ENCODE results near the gene SLX9. TPM values are rescaled to one million over a fixed set of nuclear protein-coding genes. Genes with fewer than 3 reads are reported as not detected.
"Not testable (repeated sequence)": the region's sequence is repeated elsewhere in the genome, so short reads cannot be mapped to it uniquely, and the experiment has no call there.

Gene SLX9
- total RNA-seq, 1 experiment from 2014 or later = 31.3 TPM

- DNase-seq (ENCODE audit: low spot score) = no peak
Observed at GRCh38 chr21:45017039-45017960, 77.5 kb downstream of the SLX9 start.

DNA sequence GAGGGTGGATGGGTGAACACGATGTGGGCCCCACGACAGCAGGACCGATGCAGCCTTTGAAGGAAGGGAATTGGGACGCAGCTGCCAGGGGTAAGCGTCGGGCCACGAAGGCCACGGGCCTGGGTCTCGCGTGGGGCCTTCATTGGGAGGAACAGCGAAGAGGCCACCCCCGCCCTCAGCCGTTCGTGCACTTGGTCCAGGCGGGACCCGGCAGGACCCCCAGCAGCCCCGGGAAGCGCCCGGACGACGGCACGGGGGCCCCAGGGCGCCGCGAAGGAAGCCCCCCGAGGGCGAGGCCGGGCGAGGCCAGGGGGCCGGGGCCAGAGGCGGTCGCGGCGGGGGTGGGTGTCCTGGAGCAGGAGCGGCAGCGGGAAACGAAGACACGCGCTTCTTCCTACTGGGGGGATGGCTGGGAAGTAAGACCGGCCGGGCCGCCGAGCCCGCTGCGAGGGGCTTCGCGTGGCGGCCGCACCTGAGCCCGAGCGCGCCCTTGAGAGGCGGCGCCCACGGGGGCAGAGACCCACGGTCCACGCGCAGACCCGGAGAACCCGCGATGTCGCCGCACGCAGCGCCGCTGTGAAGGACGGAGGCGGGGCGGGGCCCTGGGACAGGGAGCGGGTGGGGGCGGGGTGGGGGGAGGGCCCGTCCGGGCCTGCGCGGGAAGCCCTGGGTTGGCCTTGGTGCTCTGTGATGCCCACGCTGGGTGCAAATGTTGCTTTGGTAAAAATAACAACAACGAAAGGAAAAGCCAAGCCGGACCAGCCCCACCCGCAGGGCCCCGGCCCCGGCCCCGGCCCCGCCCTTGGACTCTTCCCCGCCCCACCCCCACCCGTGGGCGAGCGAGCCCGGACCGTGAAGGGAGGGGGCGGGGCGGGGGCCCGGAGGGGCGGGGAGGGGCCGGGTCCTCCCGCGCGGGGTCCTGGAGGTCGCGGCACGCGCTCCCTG, 78.6 kb downstream of the SLX9 start:
- no peak for DNase-seq (ENCODE audit: low spot score)

DNA sequence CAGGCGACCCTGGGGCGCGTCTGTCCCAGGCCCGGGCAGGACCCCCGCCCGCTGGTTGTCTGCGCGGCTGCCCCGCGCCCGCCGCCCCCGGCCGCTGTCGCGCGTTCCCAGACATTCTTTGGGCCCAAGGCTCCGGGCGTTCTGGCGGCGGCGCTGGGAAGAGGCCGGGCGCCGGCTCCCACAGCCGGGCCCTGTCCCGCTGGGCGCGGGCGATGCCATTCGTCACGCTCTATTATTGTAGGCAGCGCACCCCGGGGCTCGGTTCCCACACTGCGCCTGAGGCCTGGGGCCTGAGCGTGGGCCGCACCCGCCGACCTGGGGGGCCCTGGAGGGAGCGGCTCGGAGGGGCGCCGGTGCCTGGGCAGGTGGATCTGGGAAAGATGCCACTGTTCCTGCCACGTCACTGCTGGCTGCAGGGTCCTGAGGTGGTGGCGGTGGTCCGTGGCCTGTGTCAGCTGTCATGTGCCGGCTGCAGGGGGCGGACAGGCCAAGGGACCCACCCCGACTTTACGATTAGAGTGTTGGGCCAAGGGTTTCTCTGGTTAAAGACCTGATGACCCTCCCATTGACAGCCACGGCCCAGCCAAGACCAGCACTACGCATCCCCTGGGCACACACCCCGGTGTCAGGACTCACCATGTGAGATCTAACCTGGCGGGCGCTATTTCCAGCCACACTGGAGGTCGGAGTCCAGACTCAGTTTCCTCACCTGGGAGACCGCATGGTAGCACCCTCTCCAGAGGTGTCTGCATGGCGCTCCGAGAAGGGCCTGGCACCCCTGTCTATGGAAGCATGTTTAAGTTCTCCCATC, 79.5 kb downstream of the SLX9 start:
- DNase-seq (ENCODE audit: low spot score) = no peak

DNA sequence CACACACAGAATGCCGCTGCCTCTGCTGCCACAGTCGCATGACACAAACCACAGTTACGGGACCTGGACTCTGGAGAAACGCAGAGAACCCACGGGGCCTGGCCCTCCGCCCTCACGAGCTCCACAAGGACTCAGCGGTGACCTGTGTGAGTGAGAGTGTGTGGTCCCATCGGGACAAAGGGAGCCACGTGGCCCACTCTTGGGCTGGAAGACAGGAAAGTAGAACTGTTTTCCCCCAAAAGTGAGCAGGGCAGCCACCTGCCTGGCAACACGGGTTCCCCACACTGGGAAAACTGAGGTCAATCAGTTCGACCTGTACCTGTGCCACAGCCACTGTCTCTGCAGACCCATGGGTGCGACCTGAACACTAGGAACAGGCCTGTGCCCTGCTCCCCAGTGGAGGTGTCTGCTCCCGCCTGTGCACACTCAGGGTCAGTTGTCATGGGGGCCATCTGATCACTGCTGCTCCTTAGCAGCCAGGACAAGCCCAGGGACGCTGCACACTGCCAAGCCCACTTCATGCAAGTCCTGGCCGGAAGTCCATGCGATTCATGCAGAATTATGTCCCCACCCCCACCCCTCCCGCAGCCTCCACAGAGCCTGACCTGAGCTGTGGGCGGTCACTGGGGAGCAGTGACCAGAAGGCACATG, 80.2 kb downstream of the SLX9 start:
- DNase-seq (ENCODE audit: low spot score) = no peak

DNA sequence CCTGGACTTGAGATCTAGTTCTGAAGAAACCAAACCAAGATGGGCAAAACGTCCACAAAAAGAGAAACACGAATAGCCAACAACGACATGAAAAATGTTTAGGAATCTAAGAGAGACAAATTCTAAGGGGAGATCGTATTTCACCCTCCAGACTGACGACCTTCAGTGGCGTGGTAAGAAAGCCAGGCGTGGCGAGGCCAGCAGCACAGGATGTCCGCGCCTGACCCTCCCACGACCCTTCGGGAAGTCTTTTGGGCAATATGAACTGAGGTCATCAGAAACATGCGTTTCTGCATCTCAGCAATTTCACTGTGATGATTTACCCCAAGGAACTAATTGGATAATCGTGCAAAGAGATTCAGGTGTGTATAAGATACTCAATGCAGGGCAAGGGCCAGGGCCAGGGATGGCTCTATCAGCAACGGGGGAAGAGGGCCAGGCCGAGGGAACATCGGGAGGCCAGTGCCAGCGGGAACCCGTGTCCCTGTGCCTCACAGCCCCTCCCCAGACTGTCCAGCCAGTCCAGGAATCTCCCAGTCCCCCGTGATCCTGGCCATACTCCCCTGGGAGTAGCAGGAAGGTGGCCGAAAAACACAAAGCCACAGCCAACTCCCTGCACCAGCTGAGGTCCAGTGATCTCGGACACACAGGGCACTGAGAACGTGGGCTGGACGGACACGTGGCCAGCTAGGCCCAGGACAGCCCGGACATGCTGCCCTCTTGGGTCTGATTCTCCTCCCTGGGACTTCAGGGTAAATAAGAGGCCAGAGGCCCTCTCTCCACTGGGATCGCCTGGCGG, 81.0 kb downstream of the SLX9 start:
- DNase-seq (ENCODE audit: low spot score) = no peak

DNA sequence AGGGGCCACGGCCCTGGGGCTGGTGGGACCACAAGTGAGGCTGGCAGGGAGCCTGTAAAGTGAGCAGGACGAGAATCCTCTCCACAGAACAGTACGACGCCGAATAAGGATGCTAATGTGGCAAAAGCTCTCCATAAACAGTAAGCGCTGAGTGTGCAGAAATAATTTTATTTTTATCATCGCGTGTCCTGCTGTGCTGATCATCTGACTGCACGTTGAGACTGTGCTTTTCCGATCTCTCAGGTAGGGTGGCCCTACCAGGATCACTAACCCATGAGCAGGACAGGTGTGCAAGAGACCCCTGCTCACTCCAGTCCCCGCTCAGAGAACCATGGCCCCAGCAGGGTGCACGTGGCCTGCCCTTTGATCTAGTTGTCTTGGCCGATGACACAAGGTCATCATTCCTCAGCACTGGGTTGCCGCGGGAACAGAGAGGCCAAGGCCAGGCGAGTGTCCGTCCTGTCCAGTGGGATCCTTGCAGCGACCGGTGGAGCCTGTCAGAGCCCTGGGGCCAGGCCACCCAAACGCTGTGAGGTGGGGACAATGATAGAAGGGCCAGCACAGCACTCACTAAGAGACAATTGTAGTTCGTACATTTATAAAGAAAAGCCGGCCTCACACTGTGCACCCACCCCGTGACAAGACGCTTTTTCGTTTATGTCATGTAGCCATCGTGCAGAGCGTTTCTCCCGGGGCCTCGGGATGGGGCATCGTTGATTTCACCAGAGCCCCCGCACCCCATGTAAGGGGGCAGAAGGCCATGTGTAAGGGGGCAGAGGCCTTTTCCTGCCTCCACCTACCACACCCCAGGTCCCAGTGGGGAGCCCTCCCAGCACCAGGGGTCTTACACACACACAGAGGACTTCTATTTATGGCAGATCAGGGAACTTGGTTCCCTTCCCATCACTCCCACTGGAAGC, 81.9 kb downstream of the SLX9 start:
- no peak for DNase-seq (ENCODE audit: low spot score)

DNA sequence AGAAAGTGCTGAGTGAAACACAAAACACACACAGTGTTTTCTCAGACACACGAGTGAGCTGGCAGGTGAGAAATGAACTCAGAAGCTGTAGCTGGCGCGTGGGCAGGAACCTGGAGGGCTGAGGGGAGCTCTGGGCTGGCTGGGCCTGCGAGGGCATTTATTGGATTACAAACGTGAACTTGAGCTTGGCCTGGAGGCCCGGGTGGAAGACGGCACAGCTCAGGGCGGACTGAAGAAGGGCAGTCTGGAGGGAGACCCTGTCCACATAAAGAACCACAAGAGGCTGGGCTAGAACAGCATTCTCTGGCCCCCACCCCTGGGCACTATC, 82.5 kb downstream of the SLX9 start:
- no peak for DNase-seq (ENCODE audit: low spot score)

DNA sequence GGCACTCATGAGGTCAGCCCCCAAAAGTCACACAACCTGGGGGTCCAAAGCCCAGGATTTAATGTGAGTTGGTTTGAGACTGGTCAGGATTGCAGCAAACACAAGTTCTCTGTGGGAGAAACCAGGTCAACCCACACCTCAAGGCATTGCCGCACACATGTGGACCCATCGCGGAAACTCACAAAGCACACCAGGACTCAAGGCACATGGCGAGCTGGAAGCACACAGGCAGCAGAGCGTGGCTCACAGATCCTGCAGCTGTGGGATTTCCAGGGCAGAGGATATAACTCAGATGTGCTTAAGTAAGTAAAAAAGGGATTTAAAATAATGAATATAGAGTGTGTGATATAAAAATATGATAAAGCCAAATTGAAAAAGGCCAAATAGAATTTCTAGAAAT, 82.9 kb downstream of the SLX9 start:
- DNase-seq (ENCODE audit: low spot score) = no peak

DNA sequence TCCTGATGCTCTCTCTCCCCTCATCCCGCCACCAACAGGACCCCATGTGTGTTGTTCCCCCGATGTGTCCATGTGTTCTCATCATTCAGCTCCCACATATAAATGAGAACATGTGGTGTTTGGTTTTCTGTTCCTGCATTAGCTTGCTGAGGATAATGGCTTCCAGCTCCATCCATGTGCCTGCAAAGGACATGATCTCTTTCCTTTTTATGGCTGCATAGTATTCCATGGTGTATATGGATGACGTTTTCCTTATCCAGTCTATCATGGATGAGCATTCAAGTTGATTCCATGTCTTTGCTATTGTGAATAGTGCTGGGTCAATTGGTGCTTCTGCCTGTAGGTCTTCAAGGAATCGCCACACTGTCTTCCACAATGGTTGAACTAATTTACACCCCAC, 84.7 kb downstream of the SLX9 start:
- not testable (repeated sequence) for DNase-seq (ENCODE audit: low spot score)

- no peak for DNase-seq (ENCODE audit: low spot score)
Observed at GRCh38 chr21:45026066-45026745, 86.4 kb downstream of the SLX9 start.

Other genes starting within 250 kb of the SLX9 start
- not detected in 2 replicates for gene KRTAP10-12, start 242.9 kb upstream of the SLX9 start, total RNA-seq (2014; rRNA removed; shearing (Covaris generic))
- not detected in 2 replicates for gene TSPEAR, start 228.5 kb upstream of the SLX9 start, total RNA-seq (2014; rRNA removed; shearing (Covaris generic))
- 63.7 and 64.5 TPM in 2 replicates for gene UBE2G2, start 138.2 kb upstream of the SLX9 start, total RNA-seq (2014; rRNA removed; shearing (Covaris generic))
- gene SUMO3, start 122.0 kb upstream of the SLX9 start, total RNA-seq (2014; rRNA removed; shearing (Covaris generic)) = 90.3 and 98.8 TPM in 2 replicates
- 116 and 123 TPM in 2 replicates for gene PTTG1IP, start 66.3 kb upstream of the SLX9 start, total RNA-seq (2014; rRNA removed; shearing (Covaris generic))
- gene ITGB2, start 19.1 kb upstream of the SLX9 start, total RNA-seq (2014; rRNA removed; shearing (Covaris generic)) = not detected in 2 replicates
- 3.3 and 5.0 TPM in 2 replicates for gene ADARB1, start 134.6 kb downstream of the SLX9 start, total RNA-seq (2014; rRNA removed; shearing (Covaris generic))